Medulla oblongata (tissue), 1 donor: ENCODE data around the gene NCR2.

Experiments
- DNase-seq: peaks from one replicate; pipeline ENCODE4 v3.0.0-alpha.2; 2015; ENCODE audit errors: extremely low spot score

The NCR2 gene

GRCh38 chr6:41359617-41360313 lies 24.4 kb downstream of the NCR2 start:
- DNase-seq: no peak

- no peak for DNase-seq
Observed at GRCh38 chr6:41360314-41360685, 24.9 kb downstream of the NCR2 start.

GRCh38 chr6:41366150-41366549 lies 30.7 kb downstream of the NCR2 start:
- no peak for DNase-seq

- DNase-seq: no peak
Observed at GRCh38 chr6:41367061-41367460, 31.7 kb downstream of the NCR2 start.

- peak; percentile 85 for DNase-seq
Observed at GRCh38 chr6:41367700-41368099, 32.3 kb downstream of the NCR2 start.

- no peak for DNase-seq
Observed at GRCh38 chr6:41370488-41371111, 35.2 kb downstream of the NCR2 start.

GRCh38 chr6:41371461-41371991 lies 36.1 kb downstream of the NCR2 start:
- DNase-seq: peak; percentile 25

- DNase-seq: no peak
Observed at GRCh38 chr6:41371992-41372831, 36.8 kb downstream of the NCR2 start.

GRCh38 chr6:41372832-41373626 lies 37.6 kb downstream of the NCR2 start:
- DNase-seq: no peak

GRCh38 chr6:41373627-41373918 lies 38.2 kb downstream of the NCR2 start:
- DNase-seq: no peak

- DNase-seq: no peak
Observed at GRCh38 chr6:41373919-41374617, 38.7 kb downstream of the NCR2 start.

GRCh38 chr6:41374618-41375590 lies 39.5 kb downstream of the NCR2 start:
- no peak for DNase-seq

- no peak for DNase-seq
Observed at GRCh38 chr6:41375598-41376151, 40.3 kb downstream of the NCR2 start.

- no peak for DNase-seq
Observed at GRCh38 chr6:41376176-41376575, 40.8 kb downstream of the NCR2 start.

- no peak for DNase-seq
Observed at GRCh38 chr6:41377071-41377470, 41.7 kb downstream of the NCR2 start.

- DNase-seq: no peak
Observed at GRCh38 chr6:41379306-41379705, 43.9 kb downstream of the NCR2 start.

- no peak for DNase-seq
Observed at GRCh38 chr6:41386594-41386993, 51.2 kb downstream of the NCR2 start.

- no peak for DNase-seq
Observed at GRCh38 chr6:41392246-41392645, 56.8 kb downstream of the NCR2 start.

GRCh38 chr6:41396335-41396734 lies 60.9 kb downstream of the NCR2 start:
- no peak for DNase-seq

- DNase-seq: no peak
Observed at GRCh38 chr6:41399424-41399823, 64.0 kb downstream of the NCR2 start.
